D341Med (cell line): ENCODE measurements around the gene NDRG3.
"Not testable (repeated sequence)": the region's sequence is repeated elsewhere in the genome, so short reads cannot be mapped to it uniquely, and the experiment has no call there.

Experiments
- DNase-seq: peaks from one replicate; pipeline ENCODE4 v3.0.0; 2012; ENCODE audit warnings: low spot score

NDRG3 gene

DNA sequence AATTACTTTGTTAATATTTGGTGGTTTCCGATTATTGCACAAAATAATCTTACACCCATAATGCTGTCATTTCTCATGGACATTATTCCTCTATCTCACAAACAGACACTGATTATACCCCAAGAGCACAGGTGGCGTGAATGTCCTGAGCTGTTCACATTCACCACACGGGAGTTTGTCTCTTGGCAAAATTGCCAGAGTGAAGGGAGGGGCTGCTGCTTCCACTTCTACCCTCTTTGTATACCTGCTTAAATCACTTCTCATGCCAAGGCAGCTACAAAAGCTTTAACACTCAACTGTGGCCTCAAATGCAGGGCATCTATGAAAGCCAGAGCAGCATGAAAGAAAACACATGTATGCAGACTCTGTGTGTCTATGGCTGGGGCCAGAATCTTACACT is 58.0 kb downstream of the NDRG3 start:
- DNase-seq = no peak

DNA sequence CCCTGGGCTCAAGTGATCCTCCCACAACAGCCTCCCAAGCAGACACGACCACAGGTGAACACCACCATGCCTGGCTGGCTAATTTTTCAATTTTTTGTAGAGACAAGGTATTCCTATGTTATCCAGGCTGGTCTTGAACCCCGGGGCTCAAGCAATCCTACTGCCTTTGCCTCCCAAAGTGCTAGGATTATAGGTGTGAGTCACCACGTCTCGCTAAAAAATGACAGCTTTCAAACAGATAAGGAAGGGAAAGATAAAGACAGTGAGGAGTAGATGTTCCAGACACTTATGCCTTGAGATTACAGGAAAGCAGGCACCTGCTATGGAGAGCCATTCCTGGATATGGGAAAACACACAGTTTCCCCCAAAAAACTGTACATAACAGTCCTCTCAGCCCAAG is 58.9 kb downstream of the NDRG3 start:
- DNase-seq = no peak

DNA sequence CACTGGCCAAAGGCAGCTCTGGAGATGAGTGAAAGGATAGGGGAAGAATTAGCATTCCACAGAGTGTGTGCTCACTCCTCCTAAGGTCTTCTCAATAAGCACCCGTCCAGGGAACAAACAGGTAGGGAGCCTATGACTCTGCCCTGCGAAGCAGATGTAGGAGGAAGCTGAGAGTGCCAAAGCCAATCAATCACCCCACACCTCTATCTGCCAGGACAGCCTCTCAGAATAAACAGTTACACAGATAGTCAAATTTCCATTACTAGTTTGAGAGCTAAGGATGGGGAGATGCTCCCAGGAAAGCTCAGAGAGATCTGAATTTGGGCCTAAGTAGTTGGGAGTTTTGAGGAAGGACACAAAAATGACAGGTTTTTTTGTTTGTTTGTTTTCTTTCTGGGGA is 59.4 kb downstream of the NDRG3 start:
- DNase-seq = no peak

DNA sequence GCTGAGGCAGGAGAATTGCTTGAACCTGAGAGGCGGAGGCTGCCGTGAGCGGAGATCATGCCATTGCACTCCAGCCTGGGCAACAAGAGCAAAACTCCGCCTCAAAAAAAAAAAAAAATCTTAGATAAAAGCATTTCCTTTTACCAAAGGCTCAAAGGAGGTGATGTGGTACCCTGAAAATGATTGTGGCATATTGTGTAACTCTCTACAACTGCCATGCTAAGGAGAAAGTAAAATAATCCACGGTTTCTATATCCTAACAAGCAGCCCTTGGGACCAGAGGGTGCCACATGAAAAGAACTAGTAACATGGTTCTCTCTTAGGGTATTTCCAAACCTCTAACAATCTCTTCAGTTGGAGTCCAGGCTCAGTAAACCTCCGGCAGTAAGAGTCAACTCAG is 61.1 kb downstream of the NDRG3 start:
- no peak for DNase-seq

DNA sequence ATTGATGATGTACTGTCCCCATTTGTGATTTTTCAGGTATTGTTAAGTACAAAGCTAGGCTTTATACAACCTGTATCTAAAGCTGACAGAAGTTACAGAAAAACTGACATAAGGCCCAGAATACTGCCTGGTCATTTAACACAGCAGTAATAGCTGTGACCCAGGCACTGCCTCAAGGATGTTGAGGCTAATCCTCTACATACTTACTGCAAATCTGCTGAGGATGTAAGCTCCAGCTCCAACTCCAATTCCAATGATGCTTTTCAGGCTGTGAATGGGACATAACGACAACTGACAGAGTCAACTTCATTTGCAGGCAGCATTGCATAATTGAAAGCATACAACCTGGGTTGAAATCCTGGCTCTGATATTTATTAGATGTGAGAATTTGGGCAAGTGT is 63.6 kb downstream of the NDRG3 start:
- DNase-seq = no peak

DNA sequence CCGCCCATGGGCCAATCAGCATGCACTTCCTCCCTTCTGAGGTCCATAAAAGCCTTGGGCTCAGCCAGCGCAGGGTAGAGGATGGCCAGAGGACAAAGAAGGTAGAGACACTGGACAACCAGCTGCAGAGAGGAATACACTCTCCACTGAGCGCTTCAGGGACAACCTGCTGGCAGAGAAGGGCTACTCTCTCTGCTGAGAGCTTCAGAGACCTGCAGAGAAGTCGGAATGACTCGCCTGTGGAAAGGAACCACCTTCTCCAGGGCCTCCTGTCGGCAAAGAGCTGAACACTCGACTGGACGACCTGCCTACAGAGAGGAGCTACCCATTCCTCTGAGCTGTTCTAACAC is 68.5 kb downstream of the NDRG3 start:
- no peak for DNase-seq

DNA sequence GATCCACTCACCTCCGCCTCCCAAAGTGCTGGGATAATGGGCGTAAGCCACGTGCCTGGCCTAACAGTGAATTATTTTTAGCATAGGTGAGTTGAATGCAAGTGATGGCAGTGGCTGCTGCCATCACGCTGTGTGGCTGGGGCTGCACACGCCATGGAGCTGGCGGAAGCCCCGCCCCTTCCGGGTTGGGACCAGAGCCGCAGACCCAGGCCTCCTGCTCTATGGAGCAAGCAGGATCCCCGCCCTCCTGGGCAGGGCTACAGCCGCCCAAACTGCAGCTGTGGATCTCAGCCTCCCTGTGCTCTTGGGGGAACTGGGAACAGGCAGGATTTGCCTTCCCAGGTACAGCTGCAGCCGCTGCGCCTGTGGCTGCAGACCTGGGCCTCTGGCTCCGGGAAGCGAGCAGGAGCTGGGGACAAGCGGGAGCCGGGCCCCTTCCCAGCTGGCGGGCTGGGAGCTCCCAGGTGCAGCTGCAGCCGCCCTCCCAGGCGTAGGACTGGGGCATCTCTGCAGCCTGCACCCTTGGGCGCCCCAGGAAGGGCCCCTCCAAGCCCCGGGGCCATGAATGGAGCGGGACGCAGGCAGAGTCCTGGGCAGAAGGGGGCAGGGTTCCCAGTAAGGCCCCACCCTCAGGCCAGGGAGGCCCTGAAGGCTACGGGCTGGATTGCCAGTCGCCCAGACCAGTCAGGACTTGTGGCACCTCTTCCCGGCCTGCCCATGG is 69.0 kb downstream of the NDRG3 start:
- DNase-seq = no peak

DNA sequence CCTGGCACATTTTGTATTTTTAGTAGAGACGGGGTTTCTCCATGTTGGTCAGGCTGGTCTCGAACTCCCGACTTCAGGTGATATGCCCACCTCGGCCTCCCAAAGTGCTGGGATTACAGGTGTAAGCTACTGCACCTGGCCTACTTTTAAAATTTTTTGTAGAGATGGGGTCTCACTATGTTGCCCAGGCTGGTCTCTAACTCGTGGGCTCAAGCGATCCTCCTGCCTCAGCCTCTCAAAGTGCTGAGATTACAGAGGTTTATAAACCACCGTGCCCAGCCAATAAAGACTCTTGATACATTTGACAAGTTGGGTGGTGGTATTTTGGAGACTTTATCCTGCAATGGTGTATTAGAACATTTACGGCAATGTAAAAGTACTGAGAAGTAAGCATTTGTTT is 70.3 kb downstream of the NDRG3 start:
- not testable (repeated sequence) for DNase-seq

DNA sequence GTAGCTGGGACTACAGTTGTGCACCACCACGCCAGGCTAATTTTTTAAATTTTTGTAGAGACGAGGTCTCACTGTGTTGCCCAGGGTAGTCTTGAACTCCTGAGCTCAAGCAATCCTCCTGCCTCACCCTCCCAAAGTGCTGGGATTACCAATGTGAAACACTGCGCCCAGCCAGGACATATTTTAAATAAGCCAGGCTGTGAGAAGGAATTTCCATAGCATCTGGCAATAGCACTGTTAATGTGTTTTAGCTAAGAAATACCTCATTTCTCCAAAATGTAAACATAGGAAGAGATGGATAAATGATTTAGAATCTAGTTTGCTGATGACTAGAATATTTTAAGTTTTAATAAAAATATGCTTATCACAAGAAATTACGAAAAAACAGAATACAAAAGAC is 72.9 kb downstream of the NDRG3 start:
- no peak for DNase-seq

DNA sequence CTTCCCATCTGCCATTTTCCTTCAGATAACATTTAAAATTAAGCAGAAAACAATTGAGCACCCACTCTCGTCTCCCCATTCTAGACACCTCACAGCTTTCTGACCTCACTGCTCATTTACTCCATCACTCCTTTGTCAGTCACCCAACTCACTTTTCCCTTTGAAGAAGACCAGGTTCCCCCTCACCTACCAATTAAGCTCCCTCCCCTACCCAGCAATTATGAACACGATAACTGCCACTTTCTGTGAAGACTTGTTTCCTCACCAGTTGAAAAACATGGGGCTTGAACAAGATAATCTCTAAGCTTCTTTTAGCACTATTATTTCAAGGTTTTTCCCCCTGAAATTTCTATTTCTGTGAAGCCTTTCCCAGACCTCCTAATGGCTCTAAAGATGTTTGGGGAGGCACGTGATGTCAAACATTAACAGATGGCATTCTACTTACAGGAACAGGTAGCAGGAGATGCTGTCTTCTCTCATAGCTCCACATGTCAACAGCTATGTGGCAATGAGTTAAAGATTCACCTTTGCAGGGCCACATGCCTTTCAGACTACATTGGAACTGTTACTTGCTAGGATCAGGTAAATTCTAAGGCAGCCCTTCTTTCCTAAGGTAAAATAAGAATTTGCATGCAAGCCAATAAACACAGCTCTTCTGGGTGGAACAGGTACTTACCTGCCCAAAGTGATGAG is 75.1 kb downstream of the NDRG3 start:
- DNase-seq = no peak

DNA sequence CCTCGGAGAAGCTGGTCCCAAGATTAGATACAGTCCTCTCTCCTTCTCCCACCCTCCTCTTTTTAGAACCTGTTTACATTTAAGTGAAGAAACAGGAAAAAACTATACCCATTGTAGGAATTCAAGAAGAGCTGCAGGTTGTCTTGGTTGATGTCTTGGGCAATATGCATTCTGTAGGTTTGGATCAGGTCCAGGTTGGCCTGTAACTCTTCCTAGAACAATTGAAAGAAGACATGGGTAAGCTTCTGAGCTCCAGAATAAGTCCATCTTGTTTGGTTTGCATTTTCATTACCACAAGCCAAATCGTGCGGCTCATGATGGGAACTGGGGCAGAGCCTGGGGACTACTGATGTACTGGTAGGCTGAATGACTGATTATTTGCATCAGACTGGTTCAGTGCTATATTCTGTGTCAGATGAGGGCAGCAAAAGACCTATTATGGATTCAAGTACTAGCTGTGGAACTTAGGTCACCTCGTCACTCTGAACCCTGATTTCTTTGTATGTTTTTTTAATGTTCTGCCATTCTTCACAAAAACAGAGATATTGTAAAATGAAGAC is 79.6 kb downstream of the NDRG3 start:
- no peak for DNase-seq

DNA sequence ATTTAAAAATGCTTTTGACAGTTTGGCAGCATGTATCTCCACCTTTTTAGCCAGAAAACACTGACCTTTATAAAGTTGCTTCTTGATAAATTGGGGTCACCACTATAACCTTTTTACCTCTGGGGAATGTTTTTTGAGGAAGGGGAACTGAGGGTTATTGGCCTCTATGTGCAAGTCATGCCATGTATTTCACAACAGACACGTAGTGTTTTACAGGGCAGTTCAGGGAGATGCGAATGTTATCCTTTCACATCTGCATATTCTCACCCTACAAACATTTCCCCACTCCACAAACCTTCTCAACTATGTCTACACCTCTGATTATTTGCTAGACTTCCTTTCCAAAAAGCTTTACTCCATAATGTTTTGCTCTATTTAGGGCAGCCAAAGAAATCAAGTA is 82.9 kb downstream of the NDRG3 start:
- DNase-seq = no peak

DNA sequence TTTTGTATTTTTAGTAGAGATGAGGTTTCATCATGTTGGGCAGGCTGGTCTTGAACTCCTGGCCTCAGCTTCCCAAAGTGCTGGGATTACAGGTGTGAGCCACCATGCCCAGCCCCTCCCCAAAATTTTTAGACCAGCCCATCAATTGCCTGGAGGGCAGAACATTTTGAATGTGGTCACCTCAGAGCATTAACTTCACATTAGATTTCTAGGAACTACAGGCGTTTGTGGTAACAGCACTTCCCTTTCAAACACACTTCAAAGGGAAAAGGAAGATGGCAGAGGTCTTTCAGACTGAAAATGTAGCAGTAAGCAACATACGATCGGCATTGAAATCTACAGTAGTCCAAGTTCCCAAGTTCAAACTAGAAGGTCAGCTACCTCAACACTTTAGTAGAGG is 87.6 kb downstream of the NDRG3 start:
- DNase-seq = no peak

DNA sequence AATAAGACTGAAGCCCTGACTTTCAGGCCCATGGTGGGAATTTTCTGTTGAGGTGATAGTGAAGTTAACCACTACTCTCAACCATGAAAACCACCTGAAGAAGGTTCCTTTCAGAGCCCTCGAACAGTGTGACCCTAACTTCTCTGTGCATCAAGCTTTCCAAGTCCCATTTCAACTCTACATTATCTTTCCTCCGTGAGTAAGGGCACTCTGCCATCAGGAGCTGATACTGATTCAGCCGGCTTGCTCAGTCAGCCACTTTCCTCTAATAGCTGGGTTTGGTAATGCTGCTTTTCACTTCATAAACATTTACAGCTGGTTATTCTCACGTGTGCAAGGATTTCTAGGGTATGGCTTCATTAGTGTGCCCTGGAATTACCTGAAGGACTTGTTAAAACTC is 89.2 kb downstream of the NDRG3 start:
- DNase-seq = no peak

DNA sequence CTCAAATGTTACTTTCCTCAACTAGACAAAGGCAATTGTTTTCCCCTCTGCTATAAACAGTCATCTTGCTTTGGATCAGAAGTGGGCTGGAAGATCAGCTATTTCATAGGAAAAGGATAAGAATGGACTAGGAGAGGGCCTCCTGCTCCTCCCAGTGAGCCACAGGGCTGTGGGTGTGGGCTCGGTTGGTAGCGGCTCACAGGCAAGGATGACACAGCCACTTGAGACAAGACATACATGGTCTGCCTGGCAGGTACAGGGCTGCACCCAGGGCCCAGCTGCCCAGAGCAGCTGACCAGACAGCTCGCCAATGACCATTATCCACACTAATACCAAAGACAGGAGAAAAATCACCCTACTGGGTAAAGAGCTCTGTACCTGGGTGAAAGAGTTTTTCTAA is 90.9 kb downstream of the NDRG3 start:
- DNase-seq = no peak

DNA sequence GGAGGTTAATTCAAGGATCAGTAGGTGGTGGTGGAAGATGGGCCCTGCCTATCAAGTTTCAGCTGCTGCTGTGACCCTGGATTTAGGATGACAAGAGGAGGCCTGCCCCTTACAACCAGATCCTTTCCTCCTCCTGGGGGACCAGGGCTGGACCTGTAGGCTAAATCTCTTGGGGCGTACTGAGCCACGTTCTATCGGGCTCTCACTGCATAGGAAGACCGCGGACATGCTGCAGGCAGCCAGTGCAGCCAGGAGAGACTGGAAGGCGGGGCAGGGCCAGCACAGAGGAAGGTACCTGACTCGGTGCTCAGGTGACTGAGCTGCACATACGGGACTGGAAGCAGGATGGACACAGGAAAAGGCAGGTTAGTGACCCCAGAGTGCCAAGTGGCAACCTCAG is 91.4 kb downstream of the NDRG3 start:
- DNase-seq = no peak

DNA sequence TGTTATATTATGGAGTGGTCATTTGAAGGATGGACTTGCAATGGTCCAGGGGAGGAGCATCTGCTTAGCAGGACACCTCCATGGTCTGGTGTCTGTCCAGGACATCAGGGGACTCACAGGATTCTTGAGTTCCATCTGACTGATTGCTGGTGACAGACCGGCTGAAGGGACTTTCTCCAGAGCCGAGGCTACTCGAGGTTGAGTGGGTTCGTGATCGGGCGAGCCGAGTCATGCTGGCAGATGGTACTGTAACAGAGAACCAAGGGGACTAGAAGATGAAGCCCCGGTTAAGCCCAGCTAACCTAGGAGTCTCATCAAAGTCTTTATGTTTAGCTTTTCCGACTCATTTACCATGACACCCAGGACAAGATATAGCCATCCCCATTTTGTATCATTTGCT is 92.4 kb downstream of the NDRG3 start:
- no peak for DNase-seq

DNA sequence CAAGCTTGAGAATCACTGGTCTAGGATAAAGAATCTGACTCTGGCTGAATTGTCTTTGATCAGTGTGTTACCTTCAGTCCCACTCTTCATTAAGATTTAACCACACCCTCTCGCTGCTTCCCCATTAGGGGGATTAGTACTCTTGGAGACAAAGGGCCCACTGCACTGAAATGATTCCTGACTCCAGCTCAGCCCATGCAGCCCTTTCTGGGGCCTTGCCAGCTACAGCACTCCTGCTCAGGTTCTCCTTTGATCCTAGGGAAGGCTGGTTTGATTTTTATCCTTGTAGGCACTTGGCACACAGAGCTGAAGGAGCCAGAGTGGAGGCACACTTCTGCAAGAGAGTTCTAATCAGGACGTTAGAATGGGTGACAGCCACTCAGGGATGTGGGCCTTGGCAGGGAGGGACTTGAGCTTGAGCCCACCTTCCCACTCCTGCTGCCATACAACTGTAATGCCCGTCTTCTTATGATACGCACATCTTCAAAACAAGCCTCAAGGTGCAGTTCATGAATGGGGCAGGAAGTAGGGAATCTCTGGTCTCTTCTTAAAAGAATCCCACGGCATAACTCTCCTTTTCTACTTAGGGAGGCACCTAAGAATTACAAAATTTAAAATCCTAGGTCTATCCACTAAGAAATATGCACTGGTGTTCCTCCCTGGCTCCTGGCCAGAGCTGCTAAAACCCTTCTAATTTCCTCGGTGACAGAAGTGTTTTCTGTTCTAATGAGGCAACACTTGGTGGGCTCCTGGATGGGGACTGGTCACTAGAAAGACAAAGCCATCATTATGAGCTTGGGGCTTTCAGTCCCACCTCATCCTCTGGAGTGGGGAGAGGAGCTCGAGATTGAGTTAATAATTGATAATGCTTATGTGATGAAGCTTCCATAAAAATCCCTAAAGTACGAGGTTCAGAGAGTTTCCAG is 98.4 kb downstream of the NDRG3 start:
- peak; percentile 61 for DNase-seq

DNA sequence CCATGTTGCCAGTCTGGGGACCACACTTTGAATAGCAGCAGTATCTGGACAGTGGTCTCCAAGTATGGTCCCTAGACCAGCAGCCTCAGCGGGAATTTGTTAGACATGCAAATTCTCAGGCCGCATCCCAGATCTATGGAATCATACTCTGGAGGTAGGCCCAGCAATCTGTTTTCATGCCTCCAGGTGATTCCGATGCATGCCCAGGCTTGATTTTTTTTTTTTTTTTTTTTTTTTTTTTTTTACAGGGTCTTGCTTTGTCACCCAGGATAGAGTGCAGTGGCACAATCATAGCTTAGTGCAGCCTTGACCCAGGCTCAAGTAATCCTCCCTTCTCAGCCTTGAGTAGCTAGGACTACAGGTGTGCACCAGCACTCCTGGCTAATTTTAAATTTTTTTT is 99.2 kb downstream of the NDRG3 start:
- DNase-seq = no peak

DNA sequence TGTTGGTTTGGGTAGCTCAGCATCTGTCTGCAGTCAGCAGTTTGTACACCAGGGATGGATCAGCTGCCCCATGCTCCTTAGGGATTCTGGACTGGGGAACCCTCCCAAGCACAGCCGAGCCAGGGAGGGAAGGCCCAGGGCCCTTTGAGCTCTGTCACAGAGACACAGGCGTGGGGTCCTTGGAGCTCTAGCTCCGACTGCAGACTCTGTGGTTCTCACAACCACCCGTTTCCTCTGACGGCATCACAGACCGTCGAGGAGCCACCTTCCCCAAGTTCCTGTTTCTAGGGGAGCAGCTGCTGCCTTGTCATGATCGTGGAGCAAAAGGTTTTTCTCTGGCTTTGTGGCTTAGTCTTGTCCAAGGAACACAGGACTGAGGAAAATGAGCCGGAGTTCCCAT is 99.9 kb downstream of the NDRG3 start, which contains the start of gene SLA2:
TSS of gene SLA2 (minus strand) at position 199 of the 400 bp plus-strand sequence. CDS start 4,861 bp downstream, outside the sequence.
- no peak for DNase-seq

DNA sequence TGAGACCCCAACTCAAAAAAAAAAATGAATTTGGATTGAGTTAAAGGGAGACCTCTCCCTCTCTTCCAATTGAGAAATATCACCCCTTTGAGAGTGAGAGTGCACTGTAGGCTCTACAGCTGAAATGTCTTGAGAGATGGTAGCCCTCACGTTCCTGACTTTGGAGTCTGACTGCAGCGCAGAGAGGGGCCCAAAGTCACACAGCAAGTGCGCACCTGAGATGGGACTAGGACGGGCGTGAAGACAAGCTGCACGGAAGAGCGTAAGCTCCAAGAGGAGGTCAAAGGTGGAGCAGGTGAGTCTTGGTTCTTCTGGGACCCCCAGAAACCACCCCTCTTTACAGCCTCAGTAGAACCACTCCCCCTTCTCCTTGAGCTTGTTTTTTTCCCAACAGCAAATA is 100.5 kb downstream of the NDRG3 start:
- no peak for DNase-seq

DNA sequence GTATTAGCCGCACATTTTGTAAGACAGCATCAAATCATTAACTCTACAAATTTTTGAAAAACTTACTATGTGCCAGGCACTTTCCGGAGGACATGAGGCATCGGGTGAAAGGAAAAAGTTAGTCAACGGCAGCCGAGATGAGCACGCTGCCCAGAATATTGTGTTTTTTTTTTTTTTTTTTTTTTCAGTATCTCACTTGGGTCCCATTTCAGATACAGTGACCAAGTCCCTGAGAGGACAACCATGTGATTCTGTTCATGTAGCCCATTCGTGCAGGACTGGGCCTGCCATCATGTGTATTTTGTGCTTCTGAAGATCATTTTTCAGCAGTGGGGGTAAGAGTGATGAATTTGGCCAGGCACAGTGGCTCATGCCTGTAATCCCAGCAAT is 101.2 kb downstream of the NDRG3 start:
- no peak for DNase-seq
